Esophagus muscularis mucosa (tissue), 3 donors: Measurements from ENCODE around the gene MICB.

Experiments
- CTCF ChIP-seq, 3 experiments: fragments of 200-600 bp in 2 of 3; fragments of 450-650 bp in 1 of 3; sonication (generic) in 2 of 3; IDR thresholded peaks; one replicate each; pipeline ENCODE4 v1.5.1; 2017 to 2019; ENCODE audit warnings: antibody characterized with exemption in 3 of 3, mild to moderate bottlenecking in 2 of 3, moderate library complexity in 1 of 3
- POLR2A ChIP-seq: fragments of 450-650 bp; IDR thresholded peaks from one replicate; pipeline ENCODE4 v1.6.1; 2017; ENCODE audit warnings: antibody characterized with exemption, moderate library complexity, mild to moderate bottlenecking, low read depth
- POLR2AphosphoS5 ChIP-seq, 2 donors: sonication (generic); formaldehyde crosslinking; IDR thresholded peaks; one replicate each; pipeline ENCODE4 v1.6.1; 2017; ENCODE audit warnings: antibody characterized with exemption in 2 of 2

GRCh38 chr6:31468311-31468710, 29.6 kb upstream of the MICB start:
- TF ChIP-seq POLR2A = no peak
- TF ChIP-seq CTCF (IDR thresholded peaks at IDR 0.05) = no peak
- TF ChIP-seq POLR2AphosphoS5 (IDR thresholded peaks at IDR 0.05) = no peak
